Kidney (tissue), 14 donors: ENCODE data around the gene NEO1. TPM values are rescaled to one million over a fixed set of nuclear protein-coding genes. Genes with fewer than 3 reads are reported as not detected.

ENCODE experiments used
- DNase-seq, 5 donors: peaks; one replicate each; pipeline ENCODE4 v3.0.0-alpha.2; 2013 to 2020
- FAIRE-seq: peaks from 2 replicates; lab custom pipeline; 2012; peaks lifted over from hg19 to GRCh38; lab: Jason Lieb, UNC
- H3K27ac ChIP-seq, 2 donors: one replicate each; pipeline ENCODE4 v1.7.0; 2013; ENCODE audit warnings: low read depth in 2 of 2, low read length in 2 of 2, inconsistent platforms in 1 of 2
- H3K27me3 ChIP-seq: one replicate; pipeline ENCODE4 v1.7.1; 2013; ENCODE audit warnings: low read length, inconsistent platforms; ENCODE audit not compliant: control insufficient read depth, insufficient read depth
- H3K36me3 ChIP-seq, 3 donors: one replicate each; pipeline versions ENCODE4 v1.7.0 to v1.7.1; 2013; ENCODE audit warnings: low read length in 3 of 3, control low read depth in 1 of 3, inconsistent platforms in 1 of 3; ENCODE audit not compliant: insufficient read depth in 3 of 3, control insufficient read depth in 2 of 3
- H3K4me1 ChIP-seq, 3 donors: one replicate each; pipeline versions ENCODE4 v1.7.0 to v1.7.1; 2013; ENCODE audit warnings: low read length in 3 of 3, inconsistent platforms in 1 of 3, low read depth in 1 of 3; ENCODE audit not compliant: control insufficient read depth in 2 of 3, insufficient read depth in 2 of 3
- H3K4me3 ChIP-seq, 3 donors: one replicate each; pipeline versions ENCODE4 v1.7.0 to v1.8.1; 2013; ENCODE audit warnings: low read length in 3 of 3, control low read depth in 1 of 3, inconsistent platforms in 1 of 3
- H3K9ac ChIP-seq, 3 donors: one replicate each; pipeline versions ENCODE4 v1.7.0 to v1.7.1; 2013; ENCODE audit warnings: low read length in 3 of 3, control low read depth in 1 of 3, inconsistent platforms in 1 of 3
- H3K9me3 ChIP-seq, 3 donors: one replicate each; pipeline versions ENCODE4 v1.7.0 to v1.7.1; 2013; ENCODE audit warnings: low read length in 3 of 3, control low read depth in 1 of 3, inconsistent platforms in 1 of 3; ENCODE audit not compliant: control insufficient read depth in 2 of 3, insufficient read depth in 1 of 3
- intact Hi-C: fragments of 100-400 bp; cut with DNase I; formaldehyde crosslinking; loops from one replicate; pipeline ENCODE4 v1.11.1; 2022
- polyA plus RNA-seq: library from polyadenylated mRNA; stranded (reverse); fragments of 350-450 nt; fragmentation: Illumina TruSeq; extraction: RNeasy Lipid Tissue Mini Kit (QIAGEN cat#74804); gene quantifications from one replicate; pipeline ENCODE4 v1.2.3, GENCODE V29; 2014; ENCODE audit warnings: low read depth, low replicate concordance; ENCODE audit not compliant: insufficient read depth
- total RNA-seq: library from RNA; stranded (reverse); fragmentation: NEBNext Ultra II Directional; extraction: Animal tissue kit (Norgen Biotek cat#: 25700); gene quantifications from one replicate; pipeline ENCODE4 v1.2.1, GENCODE V29; 2021
- TF ChIP-seq, protein P1 (sequence below): IDR thresholded peaks from 3 replicates; pipeline ENCODE4 v1.5.1; 2012; ENCODE audit warnings: mild to moderate bottlenecking, moderate library complexity, borderline replicate concordance; ENCODE audit not compliant: insufficient read depth; ENCODE audit errors: extremely low read depth
- donor health status: control.
- donor health status: control.
- donor health status: control.
- donor health status: control.
- donor health status: control.
- donor health status: DM: yes; HTN: yes; CAD: no.
- donor health status: Normal renal cell carcinoma (clear cell type).

NEO1 gene
- total and polyA plus RNA-seq, 2 donors from 2014 or later, result 12.4 to 43.3 TPM

- peaks cover 0 to 2% (median 0%) of the 10 kb centered on the region in 3 donors for H3K4me1 ChIP-seq
- H3K27me3 ChIP-seq, result no peaks in the 10 kb centered on the region
- H3K27ac ChIP-seq, result no peak overlapping the region
- DNase-seq (peak in 3 of 5 donors; percentile 67 to 82 (median 68)), FAIRE-seq (no peak)
- intact Hi-C loops, result no loop called here
- TF ChIP-seq, protein P1, sequence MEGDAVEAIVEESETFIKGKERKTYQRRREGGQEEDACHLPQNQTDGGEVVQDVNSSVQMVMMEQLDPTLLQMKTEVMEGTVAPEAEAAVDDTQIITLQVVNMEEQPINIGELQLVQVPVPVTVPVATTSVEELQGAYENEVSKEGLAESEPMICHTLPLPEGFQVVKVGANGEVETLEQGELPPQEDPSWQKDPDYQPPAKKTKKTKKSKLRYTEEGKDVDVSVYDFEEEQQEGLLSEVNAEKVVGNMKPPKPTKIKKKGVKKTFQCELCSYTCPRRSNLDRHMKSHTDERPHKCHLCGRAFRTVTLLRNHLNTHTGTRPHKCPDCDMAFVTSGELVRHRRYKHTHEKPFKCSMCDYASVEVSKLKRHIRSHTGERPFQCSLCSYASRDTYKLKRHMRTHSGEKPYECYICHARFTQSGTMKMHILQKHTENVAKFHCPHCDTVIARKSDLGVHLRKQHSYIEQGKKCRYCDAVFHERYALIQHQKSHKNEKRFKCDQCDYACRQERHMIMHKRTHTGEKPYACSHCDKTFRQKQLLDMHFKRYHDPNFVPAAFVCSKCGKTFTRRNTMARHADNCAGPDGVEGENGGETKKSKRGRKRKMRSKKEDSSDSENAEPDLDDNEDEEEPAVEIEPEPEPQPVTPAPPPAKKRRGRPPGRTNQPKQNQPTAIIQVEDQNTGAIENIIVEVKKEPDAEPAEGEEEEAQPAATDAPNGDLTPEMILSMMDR, result peak; percentile 50
- H3K36me3 ChIP-seq, result peaks cover 2 to 15% (median 6%) of the 10 kb centered on the region in 3 donors
- no peak overlapping the region for H3K9ac ChIP-seq
- no peaks in the 10 kb centered on the region for H3K9me3 ChIP-seq
- H3K4me3 ChIP-seq, result no peak overlapping the region
Observed at GRCh38 chr15:73305331-73306211, 253.3 kb downstream of the NEO1 start.

DNA sequence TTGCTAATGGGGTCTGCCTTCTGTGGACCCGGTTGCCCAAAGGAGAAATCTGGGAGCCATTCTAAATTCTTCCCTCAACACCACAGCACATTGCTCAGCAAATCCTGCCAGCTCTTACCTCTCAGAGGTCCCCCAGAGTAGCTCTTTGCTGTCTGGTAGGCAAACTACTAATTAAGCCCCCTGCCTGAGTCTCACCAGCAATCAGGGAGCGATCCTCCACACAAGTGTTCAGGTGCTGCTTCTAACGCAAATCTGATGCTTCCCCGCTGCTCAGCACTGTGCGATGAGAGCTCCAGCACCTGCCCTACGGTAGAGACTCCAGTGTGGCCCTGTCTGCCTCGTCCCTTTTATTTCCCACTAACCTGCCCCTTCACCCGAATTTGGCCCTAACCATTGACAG, 256.0 kb downstream of the NEO1 start:
- TF ChIP-seq, protein P1, result no peak
- FAIRE-seq, result no peak
- Histone ChIP-seq H3K9ac (no peak overlapping the region), H3K27me3 (no peaks in the 10 kb centered on the region), H3K36me3 (no peaks in the 10 kb centered on the region), H3K27ac (no peak overlapping the region), H3K4me1 (peaks cover 0 to 2% (median 0%) of the 10 kb centered on the region in 3 donors), H3K4me3 (no peak overlapping the region), H3K9me3 (no peaks in the 10 kb centered on the region)
- intact Hi-C loops, result no loop called here
- no peak for DNase-seq

GRCh38 chr15:73313861-73314260, 261.6 kb downstream of the NEO1 start:
- TF ChIP-seq, protein P1, result no peak
- Histone ChIP-seq H3K9ac (no peak overlapping the region), H3K9me3 (no peaks in the 10 kb centered on the region), H3K27me3 (no peaks in the 10 kb centered on the region), H3K4me3 (no peak overlapping the region), H3K27ac (no peak overlapping the region), H3K4me1 (no peaks in the 10 kb centered on the region), H3K36me3 (no peaks in the 10 kb centered on the region)
- FAIRE-seq, result no peak
- DNase-seq, result no peak
- intact Hi-C loops, result no loop called here
